HG03025 (cell line): ENCODE results near the gene ARHGAP31.

Source experiments
- ATAC-seq: cut with Tn5 transposase; IDR thresholded peaks from one replicate; pipeline ENCODE4 v1.9.1; 2021; ENCODE audit warnings: mild to moderate bottlenecking, moderate library complexity; ENCODE audit not compliant: unreplicated experiment, low FRiP score

The ARHGAP31 gene

DNA sequence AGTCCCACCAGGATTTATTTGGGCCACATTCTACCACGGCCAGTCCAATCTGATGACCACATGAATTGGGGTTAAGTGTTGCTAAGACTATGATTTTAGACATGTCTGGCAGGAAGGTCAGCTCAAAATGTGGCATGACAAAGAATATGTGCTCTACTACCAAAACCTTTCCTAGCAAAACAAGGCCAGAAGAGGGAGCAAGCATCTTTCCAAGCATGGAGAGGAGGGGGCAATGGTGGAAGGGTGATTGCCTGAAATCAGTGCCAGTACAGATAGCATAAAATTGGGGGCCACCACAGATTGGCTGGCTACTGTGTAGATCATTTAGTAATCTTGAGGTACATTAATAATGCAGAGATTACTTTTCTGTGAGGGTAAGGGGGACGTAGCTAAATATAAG is 126.0 kb downstream of the ARHGAP31 start:
- no peak for ATAC-seq

DNA sequence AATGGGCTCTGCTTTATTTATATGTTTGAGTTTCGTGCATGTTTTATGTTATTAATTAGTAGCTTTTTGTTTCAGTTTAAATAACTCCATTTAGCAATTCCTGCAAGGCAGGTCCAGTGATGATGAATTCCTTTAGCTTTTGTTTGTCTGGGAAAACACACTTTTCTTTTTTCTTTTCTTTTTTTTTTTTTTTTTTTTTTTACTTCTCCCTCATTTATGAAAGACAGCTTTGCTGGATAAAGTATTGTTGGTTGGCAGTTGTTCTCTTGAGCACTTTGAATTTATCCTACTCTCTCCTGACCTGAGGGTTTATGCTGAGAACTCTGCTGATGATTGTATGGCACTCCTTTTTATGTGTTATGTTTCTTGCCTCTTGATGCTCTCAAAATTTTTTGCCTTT is 133.5 kb downstream of the ARHGAP31 start:
- no peak for ATAC-seq

DNA sequence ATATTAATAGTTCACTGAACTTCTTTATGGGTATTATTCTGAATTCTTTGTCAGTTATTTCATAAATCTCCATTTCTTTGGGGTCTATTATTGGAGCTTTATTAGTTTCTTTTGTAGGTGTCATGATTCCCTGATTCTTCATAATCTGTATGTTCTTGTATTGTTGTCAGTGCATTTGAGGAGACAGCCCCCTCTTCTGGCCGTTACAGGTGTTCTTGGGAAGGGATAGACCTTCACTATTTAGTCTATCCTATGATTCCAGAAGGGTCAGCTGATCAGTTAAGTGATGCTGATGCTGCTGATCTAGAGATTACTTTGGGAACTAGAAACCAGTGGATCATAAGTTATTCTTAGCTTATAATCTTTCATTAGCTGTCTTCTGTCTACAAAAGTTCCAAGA is 134.4 kb downstream of the ARHGAP31 start:
- no peak for ATAC-seq

DNA sequence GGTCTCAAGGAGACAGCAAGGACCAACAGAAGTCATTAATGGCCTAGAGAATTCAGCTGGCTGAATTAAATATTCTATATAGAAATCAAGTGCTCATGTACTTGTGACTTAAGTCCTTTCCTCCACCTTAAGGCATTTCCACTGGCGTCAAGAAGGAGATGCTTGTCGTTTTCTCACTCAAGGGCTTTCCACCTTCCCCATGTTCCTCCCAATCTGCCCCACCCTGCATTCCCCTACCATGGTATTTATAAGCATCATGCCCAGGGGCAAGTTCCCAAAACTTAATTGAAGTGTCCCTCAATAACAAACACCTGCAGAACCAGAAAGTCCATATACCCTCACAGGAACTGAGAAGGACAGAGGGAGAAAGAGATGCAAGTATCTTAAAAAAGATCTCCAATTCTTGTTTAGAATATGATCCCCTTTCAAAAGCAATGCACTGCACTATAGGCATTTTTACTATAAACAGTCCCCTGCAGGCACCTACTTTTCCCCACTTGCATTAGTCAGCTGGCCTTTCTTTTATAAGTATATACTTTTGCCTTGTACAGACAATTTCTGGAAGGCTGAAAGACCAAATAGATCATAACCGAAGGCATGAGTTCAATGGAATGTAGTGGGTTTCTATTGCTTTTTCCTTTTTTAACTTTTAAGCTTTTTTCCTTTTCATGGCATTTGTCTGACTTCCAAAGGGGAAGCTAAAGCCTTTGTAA is 139.6 kb downstream of the ARHGAP31 start:
- no peak for ATAC-seq

DNA sequence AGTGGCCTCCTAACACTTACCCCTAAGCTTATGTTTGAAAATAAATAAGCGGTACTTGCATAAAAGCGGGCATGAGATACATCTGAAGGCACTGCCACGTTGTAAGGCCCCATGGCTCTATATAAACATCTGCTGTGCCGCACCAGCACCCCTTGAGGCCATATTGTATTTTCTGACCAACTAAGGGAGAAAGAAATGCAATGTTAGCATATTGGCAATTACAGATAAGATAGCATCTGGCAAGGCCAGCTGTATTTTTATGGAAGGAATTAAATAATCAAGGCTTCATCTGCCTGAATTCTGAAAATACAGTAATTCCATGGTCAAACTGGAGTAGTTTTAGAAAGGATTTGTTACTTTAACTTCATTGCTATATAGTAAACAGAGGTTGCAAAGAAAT is 140.5 kb downstream of the ARHGAP31 start:
- ATAC-seq = no peak

DNA sequence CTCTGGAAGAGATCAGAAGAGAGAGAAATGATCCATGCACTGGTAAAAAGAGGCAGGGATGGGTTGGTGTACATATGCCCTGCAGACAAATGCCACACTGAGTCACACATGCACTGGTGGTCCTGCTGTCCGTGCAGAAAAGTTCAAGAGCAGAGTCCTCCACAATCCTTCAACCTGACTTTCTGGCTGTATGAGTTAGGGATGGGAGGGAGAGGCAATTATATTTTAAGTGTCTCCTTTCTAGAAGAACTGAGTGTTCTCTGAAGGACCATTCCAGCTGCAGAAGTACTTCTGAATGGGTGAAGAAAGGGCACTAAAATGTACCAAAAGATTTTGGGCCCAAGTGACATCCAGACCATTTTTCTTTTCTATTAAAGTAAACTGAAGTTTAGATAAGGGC is 142.8 kb downstream of the ARHGAP31 start:
- ATAC-seq = no peak

DNA sequence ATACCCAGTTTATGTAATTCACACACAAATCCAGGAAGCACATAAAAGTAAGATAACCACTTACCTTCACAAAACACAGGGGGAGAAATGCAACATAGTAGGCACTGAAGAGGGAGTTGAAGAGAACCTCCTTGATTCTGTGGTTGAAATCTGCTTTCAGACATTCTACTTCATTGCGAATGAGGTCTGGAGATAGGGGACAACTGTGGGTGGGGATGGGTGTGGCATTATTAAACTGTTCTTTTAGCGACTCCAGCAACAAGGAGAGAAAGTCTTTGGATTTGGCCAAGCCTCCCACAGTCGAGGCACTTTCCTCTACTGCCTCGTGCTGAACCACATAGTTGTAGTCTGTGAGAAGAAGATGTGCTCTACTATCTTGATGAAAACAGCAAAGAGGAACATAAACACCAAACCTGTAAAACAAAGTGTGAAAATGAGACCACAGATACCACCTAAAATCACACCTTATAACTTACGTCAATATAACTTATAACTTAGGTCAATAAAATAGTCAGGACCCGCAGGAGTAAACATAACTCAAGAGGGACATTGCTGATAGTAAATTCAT is 143.6 kb downstream of the ARHGAP31 start:
- no peak for ATAC-seq

DNA sequence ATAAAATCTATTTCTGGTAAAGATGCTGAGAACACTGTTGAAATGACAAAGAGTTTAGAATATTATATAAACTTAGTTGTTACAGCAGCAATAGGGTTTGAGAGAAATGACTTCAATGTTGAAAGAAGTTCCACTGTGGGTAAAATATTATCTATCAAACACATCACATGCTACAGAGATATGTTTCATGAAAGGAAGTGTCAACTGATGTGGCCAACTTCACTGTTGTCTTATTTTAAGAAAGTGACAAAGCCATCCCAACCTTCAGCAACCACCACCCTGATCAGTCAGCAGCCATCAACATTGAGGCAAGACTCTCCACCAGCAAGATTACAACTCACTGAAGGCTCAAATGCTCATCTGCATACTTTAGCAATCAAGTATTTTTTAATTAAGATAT is 149.0 kb downstream of the ARHGAP31 start:
- ATAC-seq = no peak

DNA sequence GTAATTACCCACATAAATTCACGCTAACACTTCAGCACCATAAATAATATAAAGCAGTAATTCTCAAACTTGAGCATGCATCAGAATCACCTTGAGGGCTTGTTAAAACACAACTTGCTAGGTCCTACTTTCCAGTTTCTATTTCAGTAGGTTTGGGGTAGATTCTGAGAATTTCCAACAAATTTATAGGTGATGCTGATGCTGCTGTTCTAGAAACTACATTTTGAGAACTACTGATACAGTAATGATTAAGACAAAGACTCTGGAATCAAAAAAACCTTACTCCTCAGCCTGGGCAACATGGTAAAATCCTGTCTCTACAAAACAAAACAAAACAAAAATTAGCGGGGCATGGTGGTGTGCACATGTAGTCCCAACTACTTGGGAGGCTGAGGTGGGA is 150.4 kb downstream of the ARHGAP31 start:
- ATAC-seq = no peak

DNA sequence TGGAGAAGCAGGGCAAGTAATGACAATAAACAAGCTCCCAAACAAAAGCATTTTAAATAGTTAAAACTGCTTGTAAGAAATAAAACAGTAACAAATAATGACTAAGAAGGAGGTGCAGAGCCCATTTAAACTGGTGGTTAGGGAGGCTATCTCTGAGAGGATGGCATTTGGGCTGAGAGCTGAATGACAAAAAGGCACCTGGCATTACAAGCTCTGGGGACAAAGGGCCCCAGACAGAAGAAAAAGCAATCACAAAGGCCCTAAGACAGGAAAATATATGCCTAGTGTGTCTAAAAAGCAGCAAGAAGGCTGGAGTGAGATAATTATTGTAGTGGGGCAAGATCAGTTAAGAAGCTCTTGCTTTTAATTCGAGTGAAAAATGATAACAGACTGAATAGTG is 159.6 kb downstream of the ARHGAP31 start:
- no peak for ATAC-seq

DNA sequence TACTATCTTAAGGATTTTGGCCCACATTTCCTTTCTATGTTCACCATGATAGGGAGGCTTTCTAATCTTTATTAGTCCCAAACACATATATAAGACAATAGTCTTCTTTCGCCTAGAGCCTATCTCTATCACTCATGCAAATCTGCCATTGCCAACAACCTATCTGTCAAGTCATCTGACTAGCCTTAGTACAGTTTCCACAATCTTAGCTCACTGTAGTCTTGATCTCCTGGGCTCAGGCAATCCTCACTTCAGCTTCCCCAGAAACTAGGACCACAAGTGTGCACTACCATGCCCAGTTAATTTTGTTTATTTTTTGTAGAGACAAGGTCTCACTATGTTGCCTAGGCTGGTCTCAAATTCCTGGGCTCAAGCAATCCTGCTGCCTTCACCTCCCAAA is 162.3 kb downstream of the ARHGAP31 start:
- ATAC-seq = no peak

DNA sequence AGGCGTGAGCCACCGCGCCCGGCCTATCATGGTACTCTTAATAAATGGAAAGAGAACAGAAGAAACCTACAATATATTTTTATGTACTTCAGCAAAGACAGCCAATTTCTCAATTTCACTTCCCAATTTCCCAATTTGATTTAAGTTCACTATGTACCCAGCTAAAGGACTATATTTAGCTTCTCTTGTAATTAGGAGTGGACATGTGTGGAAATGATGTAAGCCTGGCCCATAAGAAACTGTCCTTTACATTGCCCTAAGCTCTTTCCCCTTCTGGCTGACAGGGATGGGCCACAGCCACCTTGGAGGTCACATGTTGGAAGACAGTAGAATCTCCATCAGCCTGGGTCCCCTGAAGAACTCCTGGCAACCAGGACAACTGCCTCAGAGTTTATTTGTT is 163.1 kb downstream of the ARHGAP31 start:
- no peak for ATAC-seq

DNA sequence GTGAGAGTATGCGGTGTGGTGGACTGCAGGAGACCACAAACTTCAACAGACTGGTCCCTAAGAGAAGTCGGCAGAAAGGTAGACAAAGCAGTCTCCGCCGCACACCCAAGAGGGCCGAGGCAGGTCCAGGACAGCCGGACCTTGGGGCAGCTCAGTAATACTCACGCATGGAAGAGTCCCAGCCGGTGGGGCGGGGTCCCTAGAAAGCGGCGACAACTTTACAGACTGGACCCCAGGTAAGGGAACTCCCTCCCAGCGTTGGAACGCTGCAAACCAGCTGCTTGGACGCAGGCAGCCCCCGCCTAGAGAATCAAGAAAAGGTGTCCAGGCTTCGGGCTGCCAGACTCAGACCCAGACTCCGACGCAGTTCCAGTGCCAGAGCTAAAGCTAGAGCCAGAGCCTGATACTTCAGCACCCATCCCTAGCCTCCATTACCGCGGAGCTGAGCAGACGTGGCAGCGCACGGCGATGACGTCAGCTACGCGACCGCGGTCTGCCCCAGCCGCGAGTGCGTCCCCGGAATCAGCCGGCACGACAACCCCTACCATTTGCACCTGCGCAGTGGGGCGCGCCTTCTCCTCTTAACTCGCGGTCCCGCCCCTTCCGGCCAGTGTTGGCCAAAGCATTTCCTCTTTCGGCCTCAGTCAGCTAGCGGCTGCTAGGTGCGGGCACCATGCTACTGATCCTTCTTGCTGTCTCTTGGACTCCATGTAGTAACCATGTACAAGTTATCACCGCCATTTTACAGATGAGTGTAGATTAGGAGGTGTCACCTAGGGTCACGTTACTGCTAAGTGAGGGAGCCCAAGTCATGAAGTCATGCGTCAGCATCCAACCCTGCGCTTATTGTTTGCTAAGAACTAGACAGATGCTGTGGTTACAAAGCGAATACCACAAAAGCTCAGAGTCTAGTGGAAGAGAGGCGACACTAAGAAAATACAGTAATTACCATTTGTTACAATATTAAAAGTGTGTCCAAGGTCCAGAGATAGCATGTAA is 169.3 kb downstream of the ARHGAP31 start, which contains the start of gene TMEM39A:
TSS of gene TMEM39A (minus strand) at position 445 of the 999 bp plus-strand sequence. CDS start 1,541 bp downstream, outside the sequence.
- peak; percentile 92 for ATAC-seq

DNA sequence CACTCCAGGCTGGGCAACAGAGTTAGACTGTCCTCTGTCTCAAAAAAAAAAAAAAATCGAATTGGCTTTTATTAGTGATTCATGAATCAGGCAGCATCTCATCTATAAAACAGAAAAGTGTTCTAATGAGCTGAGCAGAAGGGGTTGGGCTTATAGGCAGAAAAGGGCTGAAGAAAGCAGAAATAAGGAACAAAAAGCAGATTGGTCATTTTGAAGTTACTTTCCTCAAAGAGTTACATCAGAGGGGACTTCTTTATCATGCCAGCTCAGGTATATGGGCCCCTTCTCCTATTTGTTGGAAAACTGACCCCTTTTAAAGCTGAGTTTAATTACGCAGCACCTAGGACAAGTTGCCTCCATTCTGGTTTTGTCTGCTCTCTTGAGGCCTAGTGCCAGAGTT is 173.9 kb downstream of the ARHGAP31 start:
- ATAC-seq = no peak

DNA sequence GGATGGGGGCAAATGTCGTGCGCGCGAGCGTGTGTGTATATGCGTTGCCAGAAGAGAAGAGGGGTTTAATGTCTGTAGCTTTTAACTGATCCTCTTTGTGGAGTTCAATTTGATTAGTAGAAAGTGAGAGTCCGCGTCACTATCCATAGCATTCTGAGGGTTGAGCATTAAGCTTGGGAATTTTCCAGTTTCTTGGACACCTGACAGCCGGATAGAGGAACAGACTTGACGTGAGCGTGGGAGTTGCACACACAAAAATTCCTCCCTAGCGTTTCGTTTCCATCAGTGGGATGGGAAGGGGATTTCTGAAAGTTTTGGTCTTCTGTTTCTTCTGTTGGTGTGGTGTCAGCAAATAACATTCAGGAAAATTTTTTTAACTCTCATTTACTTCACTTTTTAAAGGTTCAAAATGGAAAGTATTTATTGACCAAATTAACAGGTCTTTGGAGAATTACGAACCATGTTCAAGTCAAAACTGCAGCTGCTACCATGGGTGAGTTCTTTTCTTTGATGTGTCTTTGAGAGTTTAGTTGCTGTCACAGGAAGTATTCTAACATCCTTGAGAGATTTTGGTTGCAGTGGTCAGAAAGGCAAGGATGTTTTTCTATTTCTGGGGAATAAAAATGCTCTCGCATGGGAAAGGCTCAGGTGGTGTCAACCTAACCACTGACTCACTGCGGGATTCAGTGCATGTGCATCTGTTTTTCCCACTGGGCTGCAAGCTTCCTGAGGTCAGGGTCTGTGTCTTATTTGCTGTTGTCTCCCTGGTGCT is 175.4 kb downstream of the ARHGAP31 start:
- ATAC-seq = no peak
